ENCODE measurements around the gene MGAT4C. TPM values are rescaled to one million over a fixed set of nuclear protein-coding genes. Genes with fewer than 3 reads are reported as not detected.

MGAT4C gene
- total and polyA plus RNA-seq, 2 of the 8 experiments (the other 6 are each of a cell fraction or from before 2014, with no cell fraction given), result 1.6 to 2.5 TPM

GRCh38 chr12:86234316-86234855 lies 21.8 kb downstream of the MGAT4C start:
- 89% methylated on average over 2 of the region's 2 CpGs; no CpG with 5 or more reads in 1 of the 2 experiments for WGBS, 2 experiments (ENCODE audit: extremely low coverage in 1 of 2, insufficient coverage in 1 of 2, insufficient read length in 1 of 2, insufficient replicate concordance in 2 of 2, low coverage in 1 of 2, low lambda C conversion rate in 2 of 2, missing lambda C conversion rate in 1 of 2)
- Histone ChIP-seq H2AK5ac (ENCODE audit: low read depth, low read length) (no peak overlapping the region), H3K79me2 (ENCODE audit: control insufficient read depth in 1 of 2, insufficient read depth in 2 of 2, low read length in 2 of 2) (no peaks in the 10 kb centered on the region), H3K56ac (replicated peaks; ENCODE audit: insufficient read length, low read depth, low read length) (no peak overlapping the region), H2BK15ac (ENCODE audit: low read length) (no peak overlapping the region), H3K18ac (ENCODE audit: extremely low read depth, low read length) (no peak overlapping the region), H4K5ac (ENCODE audit: insufficient read length, low read depth, low read length) (no peak overlapping the region), H2BK120ac (replicated peaks; ENCODE audit: low read depth, low read length) (no peak overlapping the region), H3K23me2 (ENCODE audit: low read depth, low read length) (no peaks in the 10 kb centered on the region), H3K9ac (replicated peaks in 1 of 4; ENCODE audit: extremely low read depth in 1 of 4, low read depth in 3 of 4, low read length in 3 of 4) (no peak overlapping the region), H2BK12ac (ENCODE audit: low read depth, low read length) (no peak overlapping the region), H3K36me3 (ENCODE audit: control insufficient read depth in 2 of 4, insufficient read depth in 4 of 4, low read length in 3 of 4) (no peaks in the 10 kb centered on the region), H4K91ac (replicated peaks; ENCODE audit: insufficient read length, low read length) (no peak overlapping the region), H3K27ac (ENCODE audit: low read depth, low read length) (no peak overlapping the region), H2BK5ac (ENCODE audit: low read depth, low read length) (no peak overlapping the region), H3K23ac (ENCODE audit: insufficient read length) (no peak overlapping the region), H3K9me3 (ENCODE audit: insufficient read depth in 2 of 2, low read depth in 1 of 2, low read length in 1 of 2) (no peaks in the 10 kb centered on the region), H3K4ac (replicated peaks; ENCODE audit: insufficient read length, low read depth, low read length) (no peak overlapping the region), H3K14ac (ENCODE audit: insufficient read length) (no peak overlapping the region), H4K8ac (ENCODE audit: extremely low read depth, insufficient read depth, low read length) (no peak overlapping the region), H3K4me1 (replicated peaks in 1 of 4; ENCODE audit: control insufficient read depth in 3 of 4, insufficient read depth in 4 of 4, low read length in 3 of 4) (no peaks in the 10 kb centered on the region), H3K79me1 (ENCODE audit: low read depth, low read length) (no peaks in the 10 kb centered on the region), H3K4me3 (ENCODE audit: extremely low read depth in 1 of 4, insufficient read depth in 2 of 4, low read depth in 3 of 4, low read length in 4 of 4) (no peak overlapping the region), H3K27me3 (replicated peaks in 1 of 4; ENCODE audit: control insufficient read depth in 3 of 4, extremely low read depth in 1 of 4, insufficient read depth in 3 of 4, low read length in 3 of 4) (no peaks in the 10 kb centered on the region), H2AFZ (ENCODE audit: low read length) (no peak overlapping the region), H4K20me1 (replicated peaks in 1 of 2; ENCODE audit: control insufficient read depth in 1 of 2, insufficient read depth in 2 of 2, low read length in 2 of 2) (no peaks in the 10 kb centered on the region), H3K4me2 (ENCODE audit: insufficient read depth in 1 of 2, low read depth in 2 of 2, low read length in 2 of 2) (no peak overlapping the region), H2BK20ac (ENCODE audit: low read length) (no peak overlapping the region)
- TF ChIP-seq POLR2AphosphoS5 (IDR thresholded peaks at IDR 0.05; ENCODE audit: low read depth, low read length) (no peak), MAFK (IDR thresholded peaks at IDR 0.05; ENCODE audit: low read depth, low read length) (peak; percentile 66)
- DNase-seq (ENCODE audit: low read depth in 1 of 2, low spot score in 2 of 2) (no peak), FAIRE-seq (no peak)
- ChIA-PET POLR2A (ENCODE audit: partially characterized antibody) (no interaction called here), CTCF (ENCODE audit: partially characterized antibody) (no interaction called here)

Measured in H1 (cell line).